HepG2 (cell line): Measurements from ENCODE around the gene ENPP7. TPM values are rescaled to one million over a fixed set of nuclear protein-coding genes. Genes with fewer than 3 reads are reported as not detected.
A peak's percentile ranks its signal among the peaks of the same experiment; 100 is the strongest.

Source experiments
- AGO2 ChIP-seq: fragments of 200-400 bp; formaldehyde crosslinking; optimal IDR thresholded peaks from 2 replicates; pipeline ENCODE3; 2017; ENCODE audit warnings: mild to moderate bottlenecking, low read depth, low read length, moderate library complexity
- BCL6 ChIP-seq: IDR thresholded peaks from 2 replicates; pipeline ENCODE4 v1.6.1; 2016; ENCODE audit warnings: missing genetic modification reagents, missing compliant biosample characterization
- HOXA7 ChIP-seq: sonication (generic); formaldehyde crosslinking; IDR thresholded peaks from 2 replicates; pipeline ENCODE4 v1.8.1; 2022; ENCODE audit warnings: mild to moderate bottlenecking, missing genetic modification reagents, moderate library complexity
- HOXD1 ChIP-seq: sonication (generic); formaldehyde crosslinking; IDR thresholded peaks from 2 replicates; pipeline ENCODE4 v1.5.0; 2020; ENCODE audit warnings: missing genetic modification reagents
- KLF6 ChIP-seq: IDR thresholded peaks from 2 replicates; pipeline ENCODE4 v1.8.0; 2016; ENCODE audit warnings: missing biosample characterization, missing genetic modification reagents
- KMT2B ChIP-seq: IDR thresholded peaks from 2 replicates; pipeline ENCODE4 v1.6.1; 2016; ENCODE audit warnings: missing genetic modification reagents, missing compliant biosample characterization
- RBM39 ChIP-seq: fragments of 200-400 bp; formaldehyde crosslinking; IDR thresholded peaks from one replicate; pipeline ENCODE4 v1.6.1; 2018; ENCODE audit warnings: antibody characterized with exemption, mild to moderate bottlenecking, low read depth, low read length; ENCODE audit not compliant: poor library complexity, severe bottlenecking
- SMC3 ChIP-seq: IDR thresholded peaks from 2 replicates; pipeline ENCODE4 v1.6.1; 2011; ENCODE audit warnings: low read length, improper control_type of control experiment
- SNAI1 ChIP-seq: sonication (generic); formaldehyde crosslinking; IDR thresholded peaks from 2 replicates; pipeline ENCODE4 v1.5.0; 2020; ENCODE audit warnings: mild to moderate bottlenecking, missing genetic modification reagents, borderline replicate concordance
- ZMYM3 ChIP-seq: sonication (generic); formaldehyde crosslinking; IDR thresholded peaks from 2 replicates; pipeline ENCODE4 v1.5.1; 2020; ENCODE audit warnings: mild to moderate bottlenecking, missing genetic modification reagents
- ZNF143 ChIP-seq: sonication (generic); formaldehyde crosslinking; IDR thresholded peaks from 2 replicates; pipeline ENCODE4 v1.4.0; 2020; ENCODE audit warnings: missing genetic modification reagents
- ZNF605 ChIP-seq: sonication (generic); formaldehyde crosslinking; IDR thresholded peaks from 2 replicates; pipeline ENCODE4 v1.8.0; 2022; ENCODE audit warnings: mild to moderate bottlenecking, missing genetic modification reagents
- ZNF615 ChIP-seq: sonication (generic); formaldehyde crosslinking; IDR thresholded peaks from 2 replicates; pipeline ENCODE4 v1.5.0; 2020; ENCODE audit warnings: mild to moderate bottlenecking, missing genetic modification reagents, borderline replicate concordance
- polyA plus RNA-seq, 8 experiments: library from polyadenylated mRNA; depleted of rRNA in 3 of 8; stranded (reverse) in 7 of 8; unstranded in 1 of 8; fragments of >200 nt; fragmentation: Illumina TruSeq in 4 of 8; extraction: Trizol in 4 of 8; gene quantifications; 2 replicates each; pipeline versions ENCODE4 v1.2.1 to v1.2.3, GENCODE V29; 2011 to 2016; ENCODE audit warnings: low read depth in 4 of 8, missing spikeins in 1 of 8, mixed read lengths in 1 of 8; ENCODE audit not compliant: insufficient read depth in 1 of 8
- total RNA-seq, 5 experiments: library from RNA; depleted of rRNA; stranded (reverse); fragments of >200 nt; fragmentation: Illumina TruSeq; extraction: Trizol; gene quantifications; 2 replicates each; pipeline ENCODE4 v1.2.3, GENCODE V29; 2016; ENCODE audit warnings: low read depth in 1 of 5
- TF ChIP-seq, protein P1 (sequence below): sonication (generic); formaldehyde crosslinking; conservative IDR thresholded peaks from 2 replicates; pipeline ENCODE4 v1.4.0; 2020; ENCODE audit warnings: mild to moderate bottlenecking, missing genetic modification reagents, moderate library complexity
- TF ChIP-seq, protein P2 (sequence below): sonication (generic); formaldehyde crosslinking; IDR thresholded peaks from 2 replicates; pipeline ENCODE4 v1.4.0; 2020; ENCODE audit warnings: mild to moderate bottlenecking, missing genetic modification reagents
- TF ChIP-seq, protein P3 (sequence below): sonication (generic); formaldehyde crosslinking; IDR thresholded peaks from 2 replicates; pipeline ENCODE4 v1.5.0; 2020; ENCODE audit warnings: mild to moderate bottlenecking, missing genetic modification reagents, moderate library complexity
- TF ChIP-seq, protein P4 (sequence below): sonication (generic); formaldehyde crosslinking; IDR thresholded peaks from 2 replicates; pipeline ENCODE4 v1.4.0; 2020; ENCODE audit warnings: missing genetic modification reagents

The ENPP7 gene
- total and polyA plus RNA-seq, 2 of the 13 experiments (the other 11 are each of a cell fraction or from before 2014, with no cell fraction given) = 1.1 to 2.2 TPM

DNA sequence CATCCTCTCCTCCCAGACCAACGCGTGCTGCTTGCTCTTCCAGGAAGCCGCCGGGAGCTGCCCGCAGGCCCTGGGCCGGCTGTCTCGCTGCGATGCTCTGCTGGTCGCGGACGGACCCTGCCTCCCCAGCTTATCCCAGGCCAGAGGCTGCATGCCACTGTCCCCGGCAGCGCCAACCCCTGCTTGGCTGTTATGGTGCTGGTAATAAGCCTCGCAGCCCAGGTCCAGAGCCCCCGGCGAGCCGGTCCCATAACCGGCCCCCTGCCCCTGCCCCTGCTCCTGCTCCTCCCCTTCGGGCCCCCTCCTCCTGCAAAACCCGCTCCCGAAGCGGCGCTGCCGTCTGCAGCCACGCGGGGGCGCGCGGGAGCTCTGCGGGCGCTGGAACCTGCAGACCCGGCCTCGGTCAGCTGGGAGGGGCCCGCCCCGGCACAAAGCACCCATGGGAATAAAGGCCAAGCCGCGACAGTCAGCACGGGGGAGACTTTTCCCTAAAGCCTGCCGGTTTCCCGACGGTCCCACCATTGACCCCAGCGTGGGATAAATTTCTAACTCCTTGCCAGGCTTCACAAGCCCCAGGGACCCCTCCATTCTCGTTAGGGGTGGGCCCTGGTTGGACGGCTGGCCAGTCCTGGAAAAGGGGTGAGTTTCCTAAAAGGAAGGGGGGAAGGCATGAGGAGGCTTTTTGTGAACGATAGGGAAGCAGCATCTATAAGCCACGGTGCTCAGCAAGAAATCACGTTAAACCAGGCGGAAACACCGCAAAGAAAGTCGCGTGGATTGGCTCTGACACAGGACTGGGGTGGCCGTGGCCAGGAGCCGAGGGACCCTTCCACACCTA lies 11.2 kb downstream of the ENPP7 start (continued):
- TF ChIP-seq, protein P1, sequence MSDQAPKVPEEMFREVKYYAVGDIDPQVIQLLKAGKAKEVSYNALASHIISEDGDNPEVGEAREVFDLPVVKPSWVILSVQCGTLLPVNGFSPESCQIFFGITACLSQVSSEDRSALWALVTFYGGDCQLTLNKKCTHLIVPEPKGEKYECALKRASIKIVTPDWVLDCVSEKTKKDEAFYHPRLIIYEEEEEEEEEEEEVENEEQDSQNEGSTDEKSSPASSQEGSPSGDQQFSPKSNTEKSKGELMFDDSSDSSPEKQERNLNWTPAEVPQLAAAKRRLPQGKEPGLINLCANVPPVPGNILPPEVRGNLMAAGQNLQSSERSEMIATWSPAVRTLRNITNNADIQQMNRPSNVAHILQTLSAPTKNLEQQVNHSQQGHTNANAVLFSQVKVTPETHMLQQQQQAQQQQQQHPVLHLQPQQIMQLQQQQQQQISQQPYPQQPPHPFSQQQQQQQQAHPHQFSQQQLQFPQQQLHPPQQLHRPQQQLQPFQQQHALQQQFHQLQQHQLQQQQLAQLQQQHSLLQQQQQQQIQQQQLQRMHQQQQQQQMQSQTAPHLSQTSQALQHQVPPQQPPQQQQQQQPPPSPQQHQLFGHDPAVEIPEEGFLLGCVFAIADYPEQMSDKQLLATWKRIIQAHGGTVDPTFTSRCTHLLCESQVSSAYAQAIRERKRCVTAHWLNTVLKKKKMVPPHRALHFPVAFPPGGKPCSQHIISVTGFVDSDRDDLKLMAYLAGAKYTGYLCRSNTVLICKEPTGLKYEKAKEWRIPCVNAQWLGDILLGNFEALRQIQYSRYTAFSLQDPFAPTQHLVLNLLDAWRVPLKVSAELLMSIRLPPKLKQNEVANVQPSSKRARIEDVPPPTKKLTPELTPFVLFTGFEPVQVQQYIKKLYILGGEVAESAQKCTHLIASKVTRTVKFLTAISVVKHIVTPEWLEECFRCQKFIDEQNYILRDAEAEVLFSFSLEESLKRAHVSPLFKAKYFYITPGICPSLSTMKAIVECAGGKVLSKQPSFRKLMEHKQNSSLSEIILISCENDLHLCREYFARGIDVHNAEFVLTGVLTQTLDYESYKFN = peak; percentile 74
- peak; percentile 67 for TF ChIP-seq ZMYM3 (CRISPR knock-in tag)
- no peak for TF ChIP-seq RBM39
- TF ChIP-seq HOXA7 (CRISPR knock-in tag) = no peak
- TF ChIP-seq ZNF143 (CRISPR knock-in tag) = peak; percentile 49; the same call in 1 of the 2 replicates
- TF ChIP-seq, protein P2, sequence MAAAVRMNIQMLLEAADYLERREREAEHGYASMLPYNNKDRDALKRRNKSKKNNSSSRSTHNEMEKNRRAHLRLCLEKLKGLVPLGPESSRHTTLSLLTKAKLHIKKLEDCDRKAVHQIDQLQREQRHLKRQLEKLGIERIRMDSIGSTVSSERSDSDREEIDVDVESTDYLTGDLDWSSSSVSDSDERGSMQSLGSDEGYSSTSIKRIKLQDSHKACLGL (CRISPR knock-in tag) = peak; percentile 78; the same call in 1 of the 2 replicates
- TF ChIP-seq, protein P3, sequence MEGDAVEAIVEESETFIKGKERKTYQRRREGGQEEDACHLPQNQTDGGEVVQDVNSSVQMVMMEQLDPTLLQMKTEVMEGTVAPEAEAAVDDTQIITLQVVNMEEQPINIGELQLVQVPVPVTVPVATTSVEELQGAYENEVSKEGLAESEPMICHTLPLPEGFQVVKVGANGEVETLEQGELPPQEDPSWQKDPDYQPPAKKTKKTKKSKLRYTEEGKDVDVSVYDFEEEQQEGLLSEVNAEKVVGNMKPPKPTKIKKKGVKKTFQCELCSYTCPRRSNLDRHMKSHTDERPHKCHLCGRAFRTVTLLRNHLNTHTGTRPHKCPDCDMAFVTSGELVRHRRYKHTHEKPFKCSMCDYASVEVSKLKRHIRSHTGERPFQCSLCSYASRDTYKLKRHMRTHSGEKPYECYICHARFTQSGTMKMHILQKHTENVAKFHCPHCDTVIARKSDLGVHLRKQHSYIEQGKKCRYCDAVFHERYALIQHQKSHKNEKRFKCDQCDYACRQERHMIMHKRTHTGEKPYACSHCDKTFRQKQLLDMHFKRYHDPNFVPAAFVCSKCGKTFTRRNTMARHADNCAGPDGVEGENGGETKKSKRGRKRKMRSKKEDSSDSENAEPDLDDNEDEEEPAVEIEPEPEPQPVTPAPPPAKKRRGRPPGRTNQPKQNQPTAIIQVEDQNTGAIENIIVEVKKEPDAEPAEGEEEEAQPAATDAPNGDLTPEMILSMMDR (CRISPR knock-in tag) = peak; percentile 98
- peak; percentile 92 for TF ChIP-seq ZNF605
- TF ChIP-seq ZNF615 (CRISPR knock-in tag) = no peak
- TF ChIP-seq SMC3 = peak; percentile 29; the same call in 1 of the 2 replicates
- 0 out of 2 replicates have a peak, but pooled peaks have one; percentile 9 for TF ChIP-seq SNAI1 (CRISPR knock-in tag)
- TF ChIP-seq, protein P4, sequence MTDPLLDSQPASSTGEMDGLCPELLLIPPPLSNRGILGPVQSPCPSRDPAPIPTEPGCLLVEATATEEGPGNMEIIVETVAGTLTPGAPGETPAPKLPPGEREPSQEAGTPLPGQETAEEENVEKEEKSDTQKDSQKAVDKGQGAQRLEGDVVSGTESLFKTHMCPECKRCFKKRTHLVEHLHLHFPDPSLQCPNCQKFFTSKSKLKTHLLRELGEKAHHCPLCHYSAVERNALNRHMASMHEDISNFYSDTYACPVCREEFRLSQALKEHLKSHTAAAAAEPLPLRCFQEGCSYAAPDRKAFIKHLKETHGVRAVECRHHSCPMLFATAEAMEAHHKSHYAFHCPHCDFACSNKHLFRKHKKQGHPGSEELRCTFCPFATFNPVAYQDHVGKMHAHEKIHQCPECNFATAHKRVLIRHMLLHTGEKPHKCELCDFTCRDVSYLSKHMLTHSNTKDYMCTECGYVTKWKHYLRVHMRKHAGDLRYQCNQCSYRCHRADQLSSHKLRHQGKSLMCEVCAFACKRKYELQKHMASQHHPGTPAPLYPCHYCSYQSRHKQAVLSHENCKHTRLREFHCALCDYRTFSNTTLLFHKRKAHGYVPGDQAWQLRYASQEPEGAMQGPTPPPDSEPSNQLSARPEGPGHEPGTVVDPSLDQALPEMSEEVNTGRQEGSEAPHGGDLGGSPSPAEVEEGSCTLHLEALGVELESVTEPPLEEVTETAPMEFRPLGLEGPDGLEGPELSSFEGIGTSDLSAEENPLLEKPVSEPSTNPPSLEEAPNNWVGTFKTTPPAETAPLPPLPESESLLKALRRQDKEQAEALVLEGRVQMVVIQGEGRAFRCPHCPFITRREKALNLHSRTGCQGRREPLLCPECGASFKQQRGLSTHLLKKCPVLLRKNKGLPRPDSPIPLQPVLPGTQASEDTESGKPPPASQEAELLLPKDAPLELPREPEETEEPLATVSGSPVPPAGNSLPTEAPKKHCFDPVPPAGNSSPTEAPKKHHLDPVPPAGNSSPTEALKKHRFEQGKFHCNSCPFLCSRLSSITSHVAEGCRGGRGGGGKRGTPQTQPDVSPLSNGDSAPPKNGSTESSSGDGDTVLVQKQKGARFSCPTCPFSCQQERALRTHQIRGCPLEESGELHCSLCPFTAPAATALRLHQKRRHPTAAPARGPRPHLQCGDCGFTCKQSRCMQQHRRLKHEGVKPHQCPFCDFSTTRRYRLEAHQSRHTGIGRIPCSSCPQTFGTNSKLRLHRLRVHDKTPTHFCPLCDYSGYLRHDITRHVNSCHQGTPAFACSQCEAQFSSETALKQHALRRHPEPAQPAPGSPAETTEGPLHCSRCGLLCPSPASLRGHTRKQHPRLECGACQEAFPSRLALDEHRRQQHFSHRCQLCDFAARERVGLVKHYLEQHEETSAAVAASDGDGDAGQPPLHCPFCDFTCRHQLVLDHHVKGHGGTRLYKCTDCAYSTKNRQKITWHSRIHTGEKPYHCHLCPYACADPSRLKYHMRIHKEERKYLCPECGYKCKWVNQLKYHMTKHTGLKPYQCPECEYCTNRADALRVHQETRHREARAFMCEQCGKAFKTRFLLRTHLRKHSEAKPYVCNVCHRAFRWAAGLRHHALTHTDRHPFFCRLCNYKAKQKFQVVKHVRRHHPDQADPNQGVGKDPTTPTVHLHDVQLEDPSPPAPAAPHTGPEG = 0 out of 2 replicates have a peak, but pooled peaks have one; percentile 59
- TF ChIP-seq HOXD1 (CRISPR knock-in tag) = peak; percentile 83; the same call in 1 of the 2 replicates
- TF ChIP-seq BCL6 (CRISPR knock-in tag) = peak; percentile 66; the same call in 1 of the 2 replicates
- TF ChIP-seq AGO2 = peak; percentile 60
- TF ChIP-seq KMT2B (CRISPR knock-in tag) = peak; percentile 36; the same call in 1 of the 2 replicates
- TF ChIP-seq KLF6 (CRISPR knock-in tag) = no peak
